Skeletal muscle tissue (tissue), 4 donors: Measurements from ENCODE around the gene FRMD4A. TPM values are rescaled to one million over a fixed set of nuclear protein-coding genes. Genes with fewer than 3 reads are reported as not detected.

ENCODE experiments used
- H3K27ac ChIP-seq: one replicate; pipeline ENCODE4 v1.7.0; 2013; ENCODE audit warnings: mild to moderate bottlenecking, low read depth, low read length, inconsistent platforms
- H3K27me3 ChIP-seq, 3 donors: one replicate each; pipeline ENCODE4 v1.7.0; 2013; ENCODE audit warnings: low read length in 3 of 3; ENCODE audit not compliant: control insufficient read depth in 3 of 3, insufficient read depth in 3 of 3
- H3K36me3 ChIP-seq, 3 donors: one replicate each; pipeline ENCODE4 v1.7.0; 2013; ENCODE audit warnings: low read length in 3 of 3; ENCODE audit not compliant: control insufficient read depth in 3 of 3, insufficient read depth in 3 of 3
- H3K4me1 ChIP-seq, 3 donors: one replicate each; pipeline ENCODE4 v1.7.0; 2013; ENCODE audit warnings: low read length in 3 of 3, mild to moderate bottlenecking in 3 of 3; ENCODE audit not compliant: control insufficient read depth in 3 of 3, insufficient read depth in 3 of 3
- H3K4me3 ChIP-seq, 3 donors: one replicate each; pipeline ENCODE4 v1.7.0; 2013; ENCODE audit warnings: low read length in 3 of 3
- H3K9ac ChIP-seq, 3 donors: one replicate each; pipeline ENCODE4 v1.7.0; 2013; ENCODE audit warnings: low read length in 3 of 3, mild to moderate bottlenecking in 3 of 3, moderate library complexity in 2 of 3, low read depth in 1 of 3
- H3K9me3 ChIP-seq, 3 donors: one replicate each; pipeline ENCODE4 v1.7.0; 2013; ENCODE audit warnings: low read length in 3 of 3; ENCODE audit not compliant: control insufficient read depth in 3 of 3
- total RNA-seq: library from RNA; depleted of rRNA; stranded (reverse); fragments of >200 nt; gene quantifications from one replicate; pipeline ENCODE4 v1.2.3, GENCODE V29; 2014
- donor health status: Osteomylitis.

FRMD4A gene
- total RNA-seq, 1 donor from 2014 or later, result 19.3 TPM

GRCh38 chr10:14299556-14299955, 31.2 kb downstream of the FRMD4A start:
- H3K27ac ChIP-seq, result no peak overlapping the region
- no peak overlapping the region for H3K4me3 ChIP-seq
- H3K4me1 ChIP-seq, result no peaks in the 10 kb centered on the region
- no peaks in the 10 kb centered on the region for H3K9me3 ChIP-seq
- H3K36me3 ChIP-seq, result no peaks in the 10 kb centered on the region
- peaks cover 0 to 18% (median 0%) of the 10 kb centered on the region in 3 donors for H3K27me3 ChIP-seq
- no peak overlapping the region for H3K9ac ChIP-seq

- no peak overlapping the region for H3K9ac ChIP-seq
- H3K4me1 ChIP-seq, result no peaks in the 10 kb centered on the region
- peaks cover 0 to 8% (median 0%) of the 10 kb centered on the region in 3 donors for H3K27me3 ChIP-seq
- H3K36me3 ChIP-seq, result no peaks in the 10 kb centered on the region
- H3K9me3 ChIP-seq, result no peaks in the 10 kb centered on the region
- H3K4me3 ChIP-seq, result no peak overlapping the region
- H3K27ac ChIP-seq, result no peak overlapping the region
These were observed 34.5 kb downstream of the FRMD4A start for GRCh38 chr10:14296065-14296709.

- H3K27ac ChIP-seq, result no peak overlapping the region
- no peaks in the 10 kb centered on the region for H3K4me1 ChIP-seq
- no peaks in the 10 kb centered on the region for H3K36me3 ChIP-seq
- no peaks in the 10 kb centered on the region for H3K9me3 ChIP-seq
- H3K27me3 ChIP-seq, result peaks cover 0 to 5% (median 0%) of the 10 kb centered on the region in 3 donors
- H3K4me3 ChIP-seq, result no peak overlapping the region
- H3K9ac ChIP-seq, result no peak overlapping the region
These were observed 36.2 kb downstream of the FRMD4A start for GRCh38 chr10:14294347-14295059.

GRCh38 chr10:14293526-14293925, 37.2 kb downstream of the FRMD4A start:
- H3K27ac ChIP-seq, result no peak overlapping the region
- no peaks in the 10 kb centered on the region for H3K9me3 ChIP-seq
- H3K4me3 ChIP-seq, result no peak overlapping the region
- H3K27me3 ChIP-seq, result peaks cover 0 to 3% (median 0%) of the 10 kb centered on the region in 3 donors
- no peaks in the 10 kb centered on the region for H3K4me1 ChIP-seq
- no peak overlapping the region for H3K9ac ChIP-seq
- no peaks in the 10 kb centered on the region for H3K36me3 ChIP-seq

- Histone ChIP-seq H3K9me3 (no peaks in the 10 kb centered on the region), H3K9ac (no peak overlapping the region), H3K27ac (no peak overlapping the region), H3K4me1 (no peaks in the 10 kb centered on the region), H3K27me3 (no peaks in the 10 kb centered on the region), H3K4me3 (no peak overlapping the region), H3K36me3 (no peaks in the 10 kb centered on the region)
These were observed 39.4 kb downstream of the FRMD4A start for GRCh38 chr10:14291296-14291695.

- no peaks in the 10 kb centered on the region for H3K4me1 ChIP-seq
- no peaks in the 10 kb centered on the region for H3K36me3 ChIP-seq
- H3K9ac ChIP-seq, result no peak overlapping the region
- H3K4me3 ChIP-seq, result no peak overlapping the region
- H3K9me3 ChIP-seq, result no peaks in the 10 kb centered on the region
- H3K27ac ChIP-seq, result no peak overlapping the region
- no peaks in the 10 kb centered on the region for H3K27me3 ChIP-seq
These were observed 44.7 kb downstream of the FRMD4A start for GRCh38 chr10:14285941-14286560.

GRCh38 chr10:14282276-14282675, 48.4 kb downstream of the FRMD4A start:
- Histone ChIP-seq H3K9me3 (no peaks in the 10 kb centered on the region), H3K27me3 (no peaks in the 10 kb centered on the region), H3K36me3 (no peaks in the 10 kb centered on the region), H3K9ac (no peak overlapping the region), H3K4me3 (no peak overlapping the region), H3K27ac (no peak overlapping the region), H3K4me1 (no peaks in the 10 kb centered on the region)

GRCh38 chr10:14278533-14278932, 52.2 kb downstream of the FRMD4A start:
- Histone ChIP-seq H3K4me1 (no peaks in the 10 kb centered on the region), H3K9ac (no peak overlapping the region), H3K9me3 (no peaks in the 10 kb centered on the region), H3K27ac (no peak overlapping the region), H3K4me3 (no peak overlapping the region), H3K27me3 (peaks cover 0 to 6% (median 2%) of the 10 kb centered on the region in 3 donors), H3K36me3 (no peaks in the 10 kb centered on the region)

- no peak overlapping the region for H3K9ac ChIP-seq
- no peaks in the 10 kb centered on the region for H3K36me3 ChIP-seq
- no peak overlapping the region for H3K4me3 ChIP-seq
- H3K9me3 ChIP-seq, result no peaks in the 10 kb centered on the region
- H3K4me1 ChIP-seq, result no peaks in the 10 kb centered on the region
- peaks cover 0 to 6% (median 2%) of the 10 kb centered on the region in 3 donors for H3K27me3 ChIP-seq
- H3K27ac ChIP-seq, result no peak overlapping the region
These were observed 54.5 kb downstream of the FRMD4A start for GRCh38 chr10:14276210-14276609.

GRCh38 chr10:14271621-14272020, 59.1 kb downstream of the FRMD4A start:
- Histone ChIP-seq H3K27ac (no peak overlapping the region), H3K36me3 (no peaks in the 10 kb centered on the region), H3K27me3 (peaks cover 0 to 3% (median 2%) of the 10 kb centered on the region in 3 donors), H3K9ac (no peak overlapping the region), H3K9me3 (no peaks in the 10 kb centered on the region), H3K4me1 (no peaks in the 10 kb centered on the region), H3K4me3 (no peak overlapping the region)
